ENCODE results near the gene ASIC5. TPM values are rescaled to one million over a fixed set of nuclear protein-coding genes. Genes with fewer than 3 reads are reported as not detected.
A peak's percentile ranks its signal among the peaks of the same experiment; 100 is the strongest.

Gene ASIC5
- total RNA-seq, 6 experiments from 2014 or later: not detected

GRCh38 chr4:155908187-155909139 is 42.4 kb upstream of the ASIC5 start:
- TF ChIP-seq POLR2A (IDR thresholded peaks at IDR 0.05) (peak; percentile 44), CTCF (IDR thresholded peaks at IDR 0.05) (no peak)
- H3K27me3 ChIP-seq: no peaks in the 10 kb centered on the region
- H3K27ac ChIP-seq: peak overlapping the region; percentile 68 to 83 (median 81)
- peak in 2 of 3 donors; percentile 55 to 61 for DNase-seq
- peak; percentile 43 to 64 (median 46) for ATAC-seq
- H3K9me3 ChIP-seq: no peaks in the 10 kb centered on the region
- H3K4me3 ChIP-seq: peak overlapping the region in 1 of 3 donors; percentile 65
- peaks cover 0 to 28% (median 3%) of the 10 kb centered on the region in 4 donors for H3K4me1 ChIP-seq
- intact Hi-C loops (cut with DNase I): no loop called here
- WGBS (ENCODE audit: insufficient coverage, low coverage, low lambda C conversion rate, missing lambda C conversion rate): 32% methylated on average over 4 of the region's 4 CpGs
- peaks cover 0 to 60% (median 28%) of the 10 kb centered on the region in 4 donors for H3K36me3 ChIP-seq

GRCh38 chr4:155907556-155907955 is 41.5 kb upstream of the ASIC5 start:
- no peak for DNase-seq
- peak in 2 of 4 donors; percentile 1 to 2 for ATAC-seq
- H3K36me3 ChIP-seq: peaks cover 0 to 50% (median 24%) of the 10 kb centered on the region in 4 donors
- 48% methylated on average over 1 of the region's 1 CpG for WGBS (ENCODE audit: insufficient coverage, low coverage, low lambda C conversion rate, missing lambda C conversion rate)
- peak overlapping the region in 2 of 3 donors; percentile 57 to 65 for H3K4me3 ChIP-seq
- intact Hi-C loops (cut with DNase I): no loop called here
- TF ChIP-seq CTCF (IDR thresholded peaks at IDR 0.05): no peak
- TF ChIP-seq POLR2A (IDR thresholded peaks at IDR 0.05): no peak
- H3K27ac ChIP-seq: peak overlapping the region; percentile 68 to 83 (median 81)
- no peaks in the 10 kb centered on the region for H3K9me3 ChIP-seq
- H3K27me3 ChIP-seq: no peaks in the 10 kb centered on the region
- peaks cover 0 to 31% (median 5%) of the 10 kb centered on the region in 4 donors for H3K4me1 ChIP-seq

GRCh38 chr4:155906554-155907247 is 40.6 kb upstream of the ASIC5 start:
- Histone ChIP-seq H3K27ac (peak overlapping the region in 2 of 3 donors; percentile 81 to 83), H3K4me3 (peak overlapping the region; percentile 36 to 65 (median 57)), H3K36me3 (peaks cover 0 to 42% (median 19%) of the 10 kb centered on the region in 4 donors), H3K9me3 (no peaks in the 10 kb centered on the region), H3K4me1 (peaks cover 0 to 26% (median 2%) of the 10 kb centered on the region in 4 donors), H3K27me3 (no peaks in the 10 kb centered on the region)
- TF ChIP-seq CTCF (IDR thresholded peaks at IDR 0.05) (no peak), POLR2A (IDR thresholded peaks at IDR 0.05) (no peak)
- intact Hi-C loops (cut with DNase I): no loop called here
- ATAC-seq (peak; percentile 13 to 39 (median 26)), DNase-seq (no peak)
- 26% methylated on average over 6 of the region's 6 CpGs for WGBS (ENCODE audit: insufficient coverage, low coverage, low lambda C conversion rate, missing lambda C conversion rate)

GRCh38 chr4:155904331-155904730 is 38.3 kb upstream of the ASIC5 start:
- peak overlapping the region; percentile 36 to 83 (median 81) for H3K27ac ChIP-seq
- peak in 2 of 4 donors; percentile 33 to 48 for ATAC-seq

More at GRCh38 chr4:155904331-155904730, 38.3 kb upstream of the ASIC5 start:
- peaks cover 0 to 27% (median 10%) of the 10 kb centered on the region in 4 donors for H3K36me3 ChIP-seq
- H3K9me3 ChIP-seq: no peaks in the 10 kb centered on the region
- TF ChIP-seq POLR2A (IDR thresholded peaks at IDR 0.05): no peak
- no peak for TF ChIP-seq CTCF (IDR thresholded peaks at IDR 0.05)
- intact Hi-C loops (cut with DNase I): no loop called here
- WGBS (ENCODE audit: insufficient coverage, low coverage, low lambda C conversion rate, missing lambda C conversion rate): 27% methylated on average over 3 of the region's 3 CpGs
- peak overlapping the region; percentile 36 to 65 (median 57) for H3K4me3 ChIP-seq
- H3K27me3 ChIP-seq: no peaks in the 10 kb centered on the region
- H3K4me1 ChIP-seq: peaks cover 0 to 28% (median 2%) of the 10 kb centered on the region in 4 donors
- DNase-seq: no peak
